ENCODE results near the gene ZMAT3. TPM values are rescaled to one million over a fixed set of nuclear protein-coding genes. Genes with fewer than 3 reads are reported as not detected.

Gene ZMAT3
- total RNA-seq: 20.8 and 26.0 TPM in 2 replicates

GRCh38 chr3:179071323-179072099 is at the start of gene ZMAT3:
Gene ZMAT3, minus strand, starts transcription at chr3:179071809. Its CDS starts 4,057 bp downstream, at chr3:179067752.

Other genes with a start within 250 kb of the ZMAT3 start
- 34.1 and 39.8 TPM in 2 replicates for gene PIK3CA, start 76.5 kb upstream of the ZMAT3 start, total RNA-seq
- gene KCNMB3, start 179.3 kb upstream of the ZMAT3 start, total RNA-seq: 0.65 and 1.1 TPM in 2 replicates